Fibroblast of lung (primary cell): ENCODE results near the gene WTAP. TPM values are rescaled to one million over a fixed set of nuclear protein-coding genes. Genes with fewer than 3 reads are reported as not detected.

Experiments used
- DNase-seq, 2 donors: peaks; one replicate each; pipeline versions ENCODE4 v3.0.0 to v3.0.0-alpha.2; 2010; ENCODE audit warnings: low read depth in 2 of 2
- H2AFZ ChIP-seq: 2 replicates; pipeline ENCODE4 v1.5.1; 2012; ENCODE audit warnings: low read length, control low read depth, inconsistent platforms
- H3K27ac ChIP-seq: 2 replicates; pipeline ENCODE4 v1.5.1; 2011; ENCODE audit warnings: low read length, control low read depth; ENCODE audit not compliant: insufficient read depth
- H3K27me3 ChIP-seq: 2 replicates; pipeline ENCODE4 v1.5.1; 2011; ENCODE audit warnings: mild to moderate bottlenecking, low read length; ENCODE audit not compliant: control insufficient read depth, insufficient read depth
- H3K36me3 ChIP-seq: 2 replicates; pipeline ENCODE4 v1.5.1; 2011; ENCODE audit warnings: low read length; ENCODE audit not compliant: control insufficient read depth, insufficient read depth
- H3K4me1 ChIP-seq: 2 replicates; pipeline ENCODE4 v1.5.1; 2011; ENCODE audit warnings: low read length; ENCODE audit not compliant: control insufficient read depth, insufficient read depth; ENCODE audit errors: extremely low read depth
- H3K4me2 ChIP-seq: 2 replicates; pipeline ENCODE4 v1.5.1; 2011; ENCODE audit warnings: low read length, control low read depth; ENCODE audit not compliant: insufficient read depth; ENCODE audit errors: extremely low read depth
- H3K4me3 ChIP-seq, 4 experiments: fragments of 200-600 bp in 1 of 4; sonication (generic) in 1 of 4; replicated peaks in 1 of 4; 2 replicates each; pipeline ENCODE4 v1.5.1; 2011 to 2016; ENCODE audit warnings: low read length in 4 of 4, low read depth in 3 of 4, mild to moderate bottlenecking in 3 of 4, control low read depth in 2 of 4, inconsistent platforms in 1 of 4, mixed read lengths in 1 of 4; ENCODE audit not compliant: insufficient read depth in 1 of 4; ENCODE audit errors: control extremely low read depth in 1 of 4
- H3K79me2 ChIP-seq: 2 replicates; pipeline ENCODE4 v1.5.1; 2012; ENCODE audit warnings: mild to moderate bottlenecking, low read length, inconsistent platforms; ENCODE audit not compliant: control insufficient read depth, insufficient read depth
- H3K9ac ChIP-seq: 2 replicates; pipeline ENCODE4 v1.5.1; 2011; ENCODE audit warnings: mild to moderate bottlenecking, low read length, control low read depth; ENCODE audit not compliant: insufficient read depth
- H3K9me3 ChIP-seq: 2 replicates; pipeline ENCODE4 v1.5.1; 2012; ENCODE audit warnings: low read depth, low read length; ENCODE audit not compliant: control insufficient read depth, insufficient read depth
- H4K20me1 ChIP-seq: 2 replicates; pipeline ENCODE4 v1.5.1; 2011; ENCODE audit warnings: low read length; ENCODE audit not compliant: control insufficient read depth, insufficient read depth; ENCODE audit errors: extremely low read depth
- EZH2 ChIP-seq: IDR thresholded peaks from 2 replicates; pipeline ENCODE4 v1.5.1; 2012; ENCODE audit warnings: low read length, control low read depth, mild to moderate bottlenecking; ENCODE audit errors: missing control alignments
- polyA plus RNA-seq, 2 donors: library from polyadenylated mRNA; depleted of rRNA in 1 of 2; stranded (reverse) in 1 of 2; unstranded in 1 of 2; fragments of >200 nt; gene quantifications; 2 replicates each; pipeline ENCODE4 v1.2.1, GENCODE V29; 2011 to 2012; ENCODE audit warnings: missing spikeins in 1 of 2
- total RNA-seq: library from RNA; depleted of rRNA; stranded (reverse); fragments of >200 nt; gene quantifications from 2 replicates; pipeline ENCODE4 v1.2.1, GENCODE V29; 2014
- TF ChIP-seq, protein P1 (sequence below), 2 donors: IDR thresholded peaks in 1 of 2; conservative IDR thresholded peaks in 1 of 2; 1 replicate in 1 of 2; 2 replicates in 1 of 2; pipeline ENCODE4 v1.5.1; 2011 to 2012; ENCODE audit warnings: low read length in 2 of 2, control low read depth in 1 of 2, inconsistent platforms in 1 of 2, low read depth in 1 of 2, mild to moderate bottlenecking in 1 of 2

The WTAP gene
- total and polyA plus RNA-seq, 2 donors (not counting 1 experiment from before 2014, with no cell fraction given), result 52.7 to 124 TPM

DNA sequence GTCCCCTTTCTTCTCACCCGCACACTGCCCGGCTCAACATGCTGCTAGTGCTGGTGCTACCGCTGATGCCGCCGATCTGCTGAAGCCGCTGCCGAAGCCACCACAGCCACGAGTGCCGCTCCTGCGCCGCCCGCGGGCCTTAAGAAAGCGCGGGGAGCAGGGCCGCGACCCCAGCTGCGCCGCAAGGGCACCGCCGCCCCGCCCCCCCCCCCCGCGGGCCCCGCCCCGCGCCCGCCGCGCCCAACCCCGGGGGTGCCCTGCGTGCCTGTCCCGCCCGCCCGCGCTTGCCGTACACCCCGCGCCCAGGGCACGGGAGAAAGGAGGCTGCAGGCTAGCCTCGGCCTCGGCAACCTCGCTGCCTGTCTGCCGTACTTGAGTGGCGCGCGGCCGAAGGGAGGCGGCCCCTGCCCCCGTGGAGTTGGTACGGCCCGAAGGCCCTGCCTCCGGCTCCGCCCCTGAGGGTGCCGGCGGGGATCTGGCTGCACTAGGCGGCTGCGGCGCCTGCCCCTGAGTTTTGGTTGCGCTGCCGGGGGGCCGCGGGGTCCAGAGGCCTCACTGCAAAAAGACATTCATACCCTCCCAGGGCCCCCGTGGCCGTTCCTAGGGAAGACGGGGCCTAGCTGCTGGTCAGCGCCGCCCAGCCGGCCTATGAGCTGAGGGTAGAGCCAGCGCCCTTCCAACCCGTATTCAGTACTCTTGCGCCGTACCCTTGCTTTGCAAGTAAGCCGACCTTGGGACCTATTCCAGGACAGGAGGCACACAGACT lies 34.0 kb upstream of the WTAP start, which contains the start of gene SOD2:
SOD2 (minus strand) TSS at position 114 of the 766 bp plus-strand sequence; CDS start at position 40, 74 bp downstream.
- no peaks in the 10 kb centered on the region for H3K9me3 ChIP-seq
- peaks cover 21% of the 10 kb centered on the region for H3K79me2 ChIP-seq
- no peaks in the 10 kb centered on the region for H3K27me3 ChIP-seq
- H3K9ac ChIP-seq, result peak within 1 kb of the TSS; percentile 83
- H3K36me3 ChIP-seq, result no peaks in the 10 kb centered on the region
- H4K20me1 ChIP-seq, result no peaks in the 10 kb centered on the region
- H3K4me1 ChIP-seq, result peaks cover 8% of the 10 kb centered on the region
- peak within 1 kb of the TSS; percentile 96 for H3K4me2 ChIP-seq
- peak within 1 kb of the TSS; percentile 89 for H3K27ac ChIP-seq
- TF ChIP-seq EZH2, result no peak
- TF ChIP-seq, protein P1, sequence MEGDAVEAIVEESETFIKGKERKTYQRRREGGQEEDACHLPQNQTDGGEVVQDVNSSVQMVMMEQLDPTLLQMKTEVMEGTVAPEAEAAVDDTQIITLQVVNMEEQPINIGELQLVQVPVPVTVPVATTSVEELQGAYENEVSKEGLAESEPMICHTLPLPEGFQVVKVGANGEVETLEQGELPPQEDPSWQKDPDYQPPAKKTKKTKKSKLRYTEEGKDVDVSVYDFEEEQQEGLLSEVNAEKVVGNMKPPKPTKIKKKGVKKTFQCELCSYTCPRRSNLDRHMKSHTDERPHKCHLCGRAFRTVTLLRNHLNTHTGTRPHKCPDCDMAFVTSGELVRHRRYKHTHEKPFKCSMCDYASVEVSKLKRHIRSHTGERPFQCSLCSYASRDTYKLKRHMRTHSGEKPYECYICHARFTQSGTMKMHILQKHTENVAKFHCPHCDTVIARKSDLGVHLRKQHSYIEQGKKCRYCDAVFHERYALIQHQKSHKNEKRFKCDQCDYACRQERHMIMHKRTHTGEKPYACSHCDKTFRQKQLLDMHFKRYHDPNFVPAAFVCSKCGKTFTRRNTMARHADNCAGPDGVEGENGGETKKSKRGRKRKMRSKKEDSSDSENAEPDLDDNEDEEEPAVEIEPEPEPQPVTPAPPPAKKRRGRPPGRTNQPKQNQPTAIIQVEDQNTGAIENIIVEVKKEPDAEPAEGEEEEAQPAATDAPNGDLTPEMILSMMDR (conservative IDR thresholded peaks at IDR 0.05 in 1 of 2, IDR thresholded peaks at IDR 0.05 in 1 of 2; ENCODE audit: low read depth in 1 of 2, low read length in 2 of 2), result no peak
- H3K4me3 ChIP-seq, result peak within 1 kb of the TSS; percentile 70 to 93 (median 80)
- H2AFZ ChIP-seq, result peak within 1 kb of the TSS; percentile 67
- peak; percentile 72 to 88 for DNase-seq

DNA sequence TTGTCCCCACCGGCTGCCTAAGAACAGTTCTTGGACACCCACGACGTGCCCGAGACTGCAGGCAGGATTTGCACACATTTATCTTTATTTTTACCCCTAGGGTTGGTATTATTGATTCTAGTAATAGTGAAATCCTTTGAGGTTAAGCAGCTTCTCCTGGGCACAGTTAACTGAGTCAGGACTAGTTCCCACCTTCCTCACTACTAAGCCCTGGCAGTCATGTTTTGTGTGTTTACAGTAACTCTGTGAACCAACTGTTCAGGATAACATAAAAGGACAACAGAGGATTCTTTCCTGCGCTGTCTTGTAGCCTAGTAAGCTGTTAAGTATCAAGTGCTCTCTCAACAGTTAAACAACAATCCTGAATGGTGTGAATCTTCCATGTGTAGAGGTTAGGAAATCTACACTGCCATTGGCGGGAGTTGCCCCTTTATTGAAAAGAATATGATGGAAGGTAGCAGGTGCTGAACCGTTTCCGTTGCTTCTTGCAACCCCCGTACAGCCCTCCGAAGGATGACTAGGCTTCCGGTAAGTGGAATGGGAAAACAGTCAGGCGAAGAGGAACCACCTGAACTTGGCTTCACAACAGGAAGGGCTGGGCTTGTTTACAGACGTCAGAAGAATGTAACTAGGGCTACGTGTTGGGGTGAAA lies 33.3 kb upstream of the WTAP start:
- Histone ChIP-seq H3K36me3 (no peaks in the 10 kb centered on the region), H3K4me2 (peak overlapping the region; percentile 96), H3K27me3 (no peaks in the 10 kb centered on the region), H3K79me2 (peaks cover 15% of the 10 kb centered on the region), H4K20me1 (no peaks in the 10 kb centered on the region), H3K4me1 (peaks cover 8% of the 10 kb centered on the region), H3K9me3 (no peaks in the 10 kb centered on the region), H3K27ac (peak overlapping the region; percentile 89), H2AFZ (peak overlapping the region; percentile 67), H3K9ac (peak overlapping the region; percentile 83), H3K4me3 (peak overlapping the region; percentile 55 to 76 (median 68))
- peak in 1 of 2 donors; percentile 30 for DNase-seq
- TF ChIP-seq, protein P1 (conservative IDR thresholded peaks at IDR 0.05 in 1 of 2, IDR thresholded peaks at IDR 0.05 in 1 of 2; ENCODE audit: low read depth in 1 of 2, low read length in 2 of 2), result no peak
- no peak for TF ChIP-seq EZH2

GRCh38 chr6:159695984-159696383 lies 31.3 kb upstream of the WTAP start:
- H3K79me2 ChIP-seq, result peaks cover 13% of the 10 kb centered on the region
- H3K27me3 ChIP-seq, result no peaks in the 10 kb centered on the region
- DNase-seq, result peak in 1 of 2 donors; percentile 59
- H3K9me3 ChIP-seq, result no peaks in the 10 kb centered on the region
- H3K4me1 ChIP-seq, result peaks cover 10% of the 10 kb centered on the region
- no peak overlapping the region for H3K4me3 ChIP-seq
- no peak overlapping the region for H2AFZ ChIP-seq
- no peak overlapping the region for H3K4me2 ChIP-seq
- H4K20me1 ChIP-seq, result no peaks in the 10 kb centered on the region
- H3K27ac ChIP-seq, result no peak overlapping the region
- H3K9ac ChIP-seq, result no peak overlapping the region
- no peak for TF ChIP-seq EZH2
- TF ChIP-seq, protein P1 (conservative IDR thresholded peaks at IDR 0.05 in 1 of 2, IDR thresholded peaks at IDR 0.05 in 1 of 2; ENCODE audit: low read depth in 1 of 2, low read length in 2 of 2), result no peak
- no peaks in the 10 kb centered on the region for H3K36me3 ChIP-seq
